Fibroblast of villous mesenchyme (primary cell): ENCODE results near the gene ZHX3. TPM values are rescaled to one million over a fixed set of nuclear protein-coding genes. Genes with fewer than 3 reads are reported as not detected.

Source experiments
- DNase-seq: peaks from one replicate; pipeline ENCODE4 v3.0.0-alpha.2; 2010; ENCODE audit warnings: low read depth
- H3K4me3 ChIP-seq: 2 replicates; pipeline ENCODE4 v1.5.1; 2011; ENCODE audit warnings: low read depth, mild to moderate bottlenecking, low read length
- total RNA-seq: library from RNA; depleted of rRNA; stranded (reverse); fragments of >200 nt; gene quantifications from 2 replicates; pipeline ENCODE4 v1.2.3, GENCODE V29; 2012
- TF ChIP-seq, protein P1 (sequence below): IDR thresholded peaks from 2 replicates; pipeline ENCODE4 v1.5.1; 2012; ENCODE audit warnings: low read depth, mild to moderate bottlenecking, low read length; ENCODE audit not compliant: insufficient read depth

ZHX3 gene
- total RNA-seq, 1 donor = 39.3 TPM

DNA sequence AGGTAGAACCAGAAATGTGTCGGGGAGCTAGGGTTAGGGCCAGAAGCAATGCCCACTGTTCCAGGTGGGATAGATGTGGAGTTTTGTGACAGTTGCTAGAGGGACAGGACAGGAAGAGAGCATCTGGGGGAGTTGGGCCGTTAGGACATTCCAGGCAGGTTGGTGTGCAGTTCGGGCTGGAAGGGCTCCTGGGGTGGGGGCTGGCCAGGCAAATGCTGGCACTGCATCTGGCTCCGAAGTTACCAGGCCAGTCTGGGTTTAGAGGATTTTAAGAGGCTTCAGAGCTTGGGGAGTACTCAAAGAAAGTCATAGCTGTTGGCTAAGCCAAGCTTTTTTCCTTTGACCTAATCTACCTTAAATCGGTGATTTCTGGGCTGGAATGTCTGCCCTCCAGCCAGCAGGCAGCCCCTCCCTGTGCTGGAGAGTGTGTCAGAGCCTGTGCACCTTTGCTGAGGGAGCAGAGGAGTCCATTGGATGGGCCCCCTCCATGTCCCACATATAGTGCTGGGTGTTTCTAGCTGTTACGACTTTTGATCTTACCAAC lies 159.4 kb downstream of the ZHX3 start:
- TF ChIP-seq, protein P1, sequence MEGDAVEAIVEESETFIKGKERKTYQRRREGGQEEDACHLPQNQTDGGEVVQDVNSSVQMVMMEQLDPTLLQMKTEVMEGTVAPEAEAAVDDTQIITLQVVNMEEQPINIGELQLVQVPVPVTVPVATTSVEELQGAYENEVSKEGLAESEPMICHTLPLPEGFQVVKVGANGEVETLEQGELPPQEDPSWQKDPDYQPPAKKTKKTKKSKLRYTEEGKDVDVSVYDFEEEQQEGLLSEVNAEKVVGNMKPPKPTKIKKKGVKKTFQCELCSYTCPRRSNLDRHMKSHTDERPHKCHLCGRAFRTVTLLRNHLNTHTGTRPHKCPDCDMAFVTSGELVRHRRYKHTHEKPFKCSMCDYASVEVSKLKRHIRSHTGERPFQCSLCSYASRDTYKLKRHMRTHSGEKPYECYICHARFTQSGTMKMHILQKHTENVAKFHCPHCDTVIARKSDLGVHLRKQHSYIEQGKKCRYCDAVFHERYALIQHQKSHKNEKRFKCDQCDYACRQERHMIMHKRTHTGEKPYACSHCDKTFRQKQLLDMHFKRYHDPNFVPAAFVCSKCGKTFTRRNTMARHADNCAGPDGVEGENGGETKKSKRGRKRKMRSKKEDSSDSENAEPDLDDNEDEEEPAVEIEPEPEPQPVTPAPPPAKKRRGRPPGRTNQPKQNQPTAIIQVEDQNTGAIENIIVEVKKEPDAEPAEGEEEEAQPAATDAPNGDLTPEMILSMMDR = no peak
- no peak for DNase-seq

DNA sequence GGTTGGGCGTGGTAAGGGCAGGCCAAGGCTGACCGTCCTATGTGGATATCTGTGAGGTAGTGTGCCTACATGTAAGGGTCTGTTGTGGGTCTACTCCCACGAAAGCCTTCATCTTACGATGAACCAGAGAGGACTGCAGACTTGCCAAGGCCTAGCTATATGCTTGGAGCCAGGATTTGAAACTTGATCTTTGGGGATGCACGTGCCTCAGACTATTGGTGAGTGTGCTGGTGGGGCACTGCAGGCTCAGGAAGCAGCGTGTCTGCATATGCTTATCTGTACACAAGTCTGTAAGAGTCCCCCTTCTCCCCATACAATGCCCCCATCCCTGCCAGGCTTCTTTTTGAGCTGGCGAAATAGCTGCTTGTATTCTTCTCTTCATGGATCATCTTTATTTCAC lies 162.3 kb downstream of the ZHX3 start:
- TF ChIP-seq, protein P1 = no peak
- no peak for DNase-seq

More for the DNA sequence above, 159.4 kb downstream of the ZHX3 start:
- H3K4me3 ChIP-seq = no peak overlapping the region

DNA sequence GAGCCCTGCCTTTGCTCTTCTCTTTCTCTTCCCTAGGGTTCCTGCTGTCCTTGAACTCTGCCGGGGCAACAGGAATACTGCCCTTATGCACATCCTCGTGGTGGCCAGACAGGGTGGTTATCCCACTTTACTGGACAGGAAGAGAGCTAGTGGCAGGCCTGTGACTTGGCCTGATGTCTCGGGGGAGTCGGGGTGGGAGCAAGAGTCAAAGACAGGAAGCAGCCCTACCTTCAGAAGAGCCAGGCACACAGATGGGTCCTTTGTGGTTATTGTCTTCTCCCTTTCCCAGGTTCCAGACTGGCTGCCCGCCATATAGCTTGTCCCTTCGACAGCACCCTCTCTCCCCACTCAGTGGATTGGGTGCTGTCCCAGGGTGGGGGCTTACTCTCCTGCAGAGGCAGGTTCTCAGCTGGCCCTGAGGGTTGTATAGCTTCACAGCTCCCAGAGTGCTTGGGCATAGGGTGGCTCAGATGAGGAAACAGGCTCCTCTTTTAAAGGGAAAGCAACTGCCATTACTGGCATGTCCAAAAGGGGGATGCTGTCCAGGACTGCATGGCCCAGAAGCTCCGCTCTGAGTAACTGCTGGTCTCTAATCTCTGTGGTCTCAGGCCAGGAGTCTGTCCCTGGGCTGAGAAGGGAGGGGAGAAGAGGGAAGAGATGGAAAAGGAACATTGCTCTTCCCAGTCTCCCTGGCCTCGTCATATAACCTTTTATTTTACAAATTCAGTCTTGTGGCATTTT lies 162.9 kb downstream of the ZHX3 start:
- DNase-seq = no peak
- no peak overlapping the region for H3K4me3 ChIP-seq
- TF ChIP-seq, protein P1 = no peak

More for the DNA sequence above, 162.3 kb downstream of the ZHX3 start:
- H3K4me3 ChIP-seq = no peak overlapping the region

DNA sequence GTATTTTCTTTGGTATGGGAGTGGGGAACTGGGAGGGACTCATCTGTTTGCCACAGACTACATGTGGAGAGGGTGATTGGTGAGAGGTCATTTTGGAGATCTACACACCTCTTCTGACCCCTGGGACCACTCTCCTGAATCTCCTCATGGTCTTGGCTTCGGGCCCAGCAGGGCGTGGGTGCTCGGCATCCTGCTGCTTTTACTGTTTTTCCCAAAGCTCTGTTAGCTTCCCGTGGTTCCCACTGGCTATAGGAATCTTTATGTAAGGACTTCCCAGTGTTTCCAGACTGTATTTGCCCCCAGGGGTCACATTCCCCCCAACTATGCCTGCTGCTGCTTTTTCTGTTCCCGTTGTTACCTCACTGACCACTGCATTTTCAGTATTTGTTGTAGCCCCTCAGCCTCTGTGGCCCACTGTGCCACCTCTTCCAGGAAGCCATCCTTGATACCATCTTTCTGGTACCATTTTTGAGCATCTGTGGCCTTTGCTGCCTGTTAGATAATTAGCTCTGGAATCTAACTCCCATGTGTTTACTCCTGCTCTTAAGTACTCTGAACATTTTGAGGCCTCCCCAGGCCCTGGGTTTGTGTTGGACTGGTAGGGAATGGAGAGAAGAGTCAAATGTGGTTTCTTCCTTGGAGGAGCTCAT lies 165.3 kb downstream of the ZHX3 start:
- H3K4me3 ChIP-seq = no peak overlapping the region
- DNase-seq = no peak

DNA sequence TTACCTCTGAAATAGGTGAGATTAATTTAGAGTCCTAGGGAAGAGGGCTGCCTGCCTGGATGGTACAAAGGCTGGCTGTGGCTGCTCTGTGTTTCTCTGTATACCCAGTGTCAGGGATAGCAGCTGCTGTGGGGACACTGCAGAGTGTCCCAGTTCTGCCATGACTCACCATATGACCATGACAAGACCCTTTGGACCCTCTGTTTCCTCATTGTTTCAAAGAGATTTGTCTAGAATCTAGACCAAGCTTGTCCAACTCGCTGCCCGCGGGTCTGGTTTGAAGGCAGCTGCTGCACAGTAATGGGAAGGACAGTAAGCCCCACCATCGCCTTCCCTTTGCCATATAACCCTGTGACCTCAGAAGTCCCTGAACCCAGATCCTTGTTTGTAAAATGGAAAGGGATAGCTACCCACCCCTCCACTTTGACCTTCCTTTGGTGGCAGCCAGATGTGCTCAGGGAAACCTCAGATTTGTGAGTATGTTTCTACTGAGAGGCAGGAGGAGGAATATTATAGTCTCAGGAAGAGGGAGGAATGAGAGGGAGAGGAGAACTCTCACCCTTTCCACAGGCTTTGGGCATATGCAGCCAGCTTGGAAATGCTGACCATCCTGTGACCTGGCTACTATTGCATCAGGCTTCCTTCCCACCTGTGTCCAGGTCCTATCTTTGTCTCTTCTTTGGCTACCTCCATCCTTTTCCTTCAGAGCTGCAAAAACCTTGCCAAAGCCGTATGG lies 166.2 kb downstream of the ZHX3 start:
- DNase-seq = no peak
- H3K4me3 ChIP-seq = no peak overlapping the region
- TF ChIP-seq, protein P1 = no peak

More for the DNA sequence above, 165.3 kb downstream of the ZHX3 start:
- TF ChIP-seq, protein P1 = no peak

DNA sequence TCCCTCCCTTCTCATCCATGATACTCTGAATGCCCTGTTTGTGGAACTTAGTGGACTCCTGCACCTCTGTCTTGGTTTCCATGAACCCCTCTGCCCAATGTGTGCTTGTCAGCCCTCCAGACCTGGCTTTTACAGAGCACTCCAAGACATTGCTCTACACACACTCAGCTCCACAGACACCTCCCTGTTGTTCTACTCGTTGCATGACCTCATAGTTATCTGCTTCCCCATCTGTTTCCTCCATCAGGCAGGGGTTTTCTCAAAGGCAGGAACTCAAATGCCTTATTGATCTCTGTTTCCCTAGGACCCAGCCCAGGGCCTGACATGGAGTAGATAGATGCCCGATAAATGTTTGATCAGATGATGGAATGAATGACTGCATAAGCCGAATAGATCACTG lies 166.9 kb downstream of the ZHX3 start:
- TF ChIP-seq, protein P1 = no peak
- no peak for DNase-seq
- H3K4me3 ChIP-seq = no peak overlapping the region
